HG02970 (cell line): Measurements from ENCODE around the gene TMOD2.

Source experiments
- ATAC-seq: cut with Tn5 transposase; IDR thresholded peaks from one replicate; pipeline ENCODE4 v1.9.1; 2021; ENCODE audit warnings: mild to moderate bottlenecking, moderate library complexity, moderate number of reproducible peaks; ENCODE audit not compliant: unreplicated experiment, low FRiP score

The TMOD2 gene

DNA sequence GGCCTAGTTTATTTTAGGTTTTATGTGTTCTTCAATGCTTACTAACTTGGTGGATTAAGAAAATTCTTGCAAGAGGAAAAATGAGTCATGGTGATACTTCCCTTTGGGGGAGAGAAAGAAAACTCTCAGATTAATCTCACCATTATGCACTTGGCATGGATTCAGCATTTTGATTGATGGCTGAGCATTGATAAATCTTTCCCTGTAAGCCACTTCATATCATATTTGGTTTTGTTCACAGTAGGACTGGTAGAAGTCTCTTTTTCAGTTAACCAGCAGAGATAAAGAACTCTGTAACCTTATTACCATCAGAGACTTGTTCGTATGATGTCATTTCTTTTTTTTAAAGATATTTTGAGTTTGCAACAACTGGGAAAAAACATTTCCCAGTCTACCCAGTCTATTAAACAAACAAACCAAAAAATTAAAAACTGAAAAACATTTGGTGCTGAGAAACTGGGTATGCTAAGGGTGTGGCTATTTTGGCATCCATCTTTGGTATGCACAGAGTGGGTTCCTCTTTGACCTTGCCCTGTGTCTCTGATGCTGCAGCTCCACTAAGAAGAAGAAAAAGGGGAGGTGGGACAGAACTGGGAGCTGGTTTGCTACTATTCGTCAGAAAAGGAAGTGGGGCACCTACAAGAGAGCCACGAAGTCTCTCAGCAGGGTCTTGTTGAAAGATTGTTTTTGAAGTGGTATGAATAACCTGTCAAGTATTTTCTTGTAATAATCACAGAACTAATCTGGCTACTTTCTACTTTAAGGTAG lies 95.2 kb downstream of the TMOD2 start:
- ATAC-seq = no peak

DNA sequence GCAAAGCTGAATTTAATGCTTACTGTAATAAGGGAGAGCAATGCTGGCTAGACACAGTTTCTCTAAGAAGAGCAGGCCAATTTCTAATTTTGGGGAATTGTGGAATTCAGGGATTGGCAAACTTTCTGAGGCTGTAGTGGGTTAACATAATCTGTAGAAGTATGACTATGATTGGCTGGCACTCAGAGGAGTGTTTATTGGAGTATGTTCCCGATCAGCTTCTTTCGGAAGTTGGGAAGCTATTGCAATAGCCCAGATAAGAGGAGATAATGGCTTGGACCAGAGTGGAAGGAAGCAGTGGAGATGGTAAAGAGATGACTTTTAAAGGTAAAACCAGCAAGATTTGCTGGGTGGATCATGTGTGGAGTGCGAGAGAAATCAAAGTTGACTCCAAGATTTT lies 97.4 kb downstream of the TMOD2 start:
- ATAC-seq = no peak

DNA sequence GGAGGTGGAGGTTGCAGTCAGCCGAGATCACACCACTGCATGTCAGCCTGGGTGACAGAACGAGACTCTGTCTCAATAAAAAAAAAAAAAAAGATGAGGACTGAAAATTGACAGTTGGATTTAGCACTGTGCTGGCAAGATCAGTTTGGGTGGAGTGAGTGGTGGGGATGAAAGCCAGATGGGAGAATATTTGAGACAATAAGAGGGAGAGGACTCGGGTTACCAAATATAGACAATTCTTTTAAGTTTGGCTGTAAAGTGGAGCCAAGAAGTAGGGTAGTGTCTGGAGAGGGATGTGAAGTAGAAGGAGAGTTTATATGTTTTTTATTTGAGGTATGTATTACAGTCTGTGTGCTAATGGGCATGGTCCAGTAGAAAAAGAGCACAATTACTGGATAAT lies 98.5 kb downstream of the TMOD2 start:
- ATAC-seq = no peak

DNA sequence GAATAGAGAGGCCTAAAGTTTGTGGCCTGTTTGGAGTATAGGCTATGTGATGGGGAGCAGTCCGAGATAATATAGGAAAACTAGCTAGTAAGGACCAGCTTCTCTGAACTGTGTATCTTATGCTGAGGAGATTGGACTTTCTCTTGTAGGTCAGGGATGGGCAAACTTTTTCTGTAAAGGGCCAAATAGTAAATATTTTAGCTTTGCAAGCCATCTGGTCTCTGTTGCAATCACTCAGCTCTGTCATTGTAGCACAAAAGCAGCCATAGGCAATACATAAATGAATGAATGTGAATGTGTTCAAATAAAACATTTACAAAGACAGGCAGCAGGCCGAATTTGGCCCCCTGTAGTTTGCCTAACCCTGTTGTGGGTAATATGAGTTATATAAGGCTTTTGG lies 102.6 kb downstream of the TMOD2 start:
- ATAC-seq = no peak

DNA sequence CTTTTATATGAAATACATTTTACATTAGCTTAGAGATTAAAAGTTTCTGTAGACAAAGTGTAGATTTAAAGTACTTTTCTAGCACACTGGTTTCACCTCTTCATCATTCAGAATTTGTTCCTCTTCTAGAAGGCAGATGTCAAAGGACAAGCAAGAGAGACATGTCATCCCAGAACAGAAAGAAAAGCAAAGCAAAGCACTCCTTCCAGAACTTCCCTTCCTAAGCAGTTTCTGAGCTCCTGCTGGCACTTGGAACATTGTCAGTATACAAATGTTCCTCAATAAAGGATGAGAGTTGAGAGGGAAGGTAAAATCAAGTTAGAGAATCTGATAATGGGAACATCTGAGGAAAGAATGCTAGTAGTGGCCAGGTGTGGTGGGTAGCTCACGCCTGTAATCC lies 104.2 kb downstream of the TMOD2 start:
- ATAC-seq = no peak

DNA sequence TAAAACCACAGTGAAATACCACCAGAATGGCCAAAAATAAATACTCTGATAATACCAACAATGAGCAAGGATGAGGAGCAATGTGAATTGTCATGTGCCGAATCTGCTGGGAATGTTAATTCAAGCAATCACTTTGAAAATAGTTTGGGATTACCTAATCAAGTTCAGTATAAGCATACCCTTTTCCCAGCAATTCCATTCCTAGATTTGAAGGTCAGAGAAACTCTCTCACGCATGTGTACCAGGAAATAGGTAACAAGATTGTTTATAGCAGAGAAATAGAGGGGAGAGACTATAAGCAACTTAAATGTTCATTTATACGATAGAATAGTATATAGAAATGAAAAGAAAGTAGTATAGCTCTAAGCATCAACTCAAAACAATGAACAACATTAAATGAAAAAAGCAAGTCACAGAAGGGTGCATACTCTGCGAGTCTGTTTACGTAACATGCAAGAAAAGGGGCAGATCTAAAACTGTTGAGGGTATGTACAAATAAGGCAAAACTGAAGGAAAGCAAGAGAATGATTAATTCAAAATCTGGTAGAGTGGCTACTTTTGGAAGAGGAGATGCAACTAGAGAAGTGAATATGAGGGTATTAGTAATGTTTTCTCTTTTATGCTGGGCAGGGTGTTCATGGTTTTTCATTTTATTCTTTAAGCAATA lies 105.5 kb downstream of the TMOD2 start:
- no peak for ATAC-seq

DNA sequence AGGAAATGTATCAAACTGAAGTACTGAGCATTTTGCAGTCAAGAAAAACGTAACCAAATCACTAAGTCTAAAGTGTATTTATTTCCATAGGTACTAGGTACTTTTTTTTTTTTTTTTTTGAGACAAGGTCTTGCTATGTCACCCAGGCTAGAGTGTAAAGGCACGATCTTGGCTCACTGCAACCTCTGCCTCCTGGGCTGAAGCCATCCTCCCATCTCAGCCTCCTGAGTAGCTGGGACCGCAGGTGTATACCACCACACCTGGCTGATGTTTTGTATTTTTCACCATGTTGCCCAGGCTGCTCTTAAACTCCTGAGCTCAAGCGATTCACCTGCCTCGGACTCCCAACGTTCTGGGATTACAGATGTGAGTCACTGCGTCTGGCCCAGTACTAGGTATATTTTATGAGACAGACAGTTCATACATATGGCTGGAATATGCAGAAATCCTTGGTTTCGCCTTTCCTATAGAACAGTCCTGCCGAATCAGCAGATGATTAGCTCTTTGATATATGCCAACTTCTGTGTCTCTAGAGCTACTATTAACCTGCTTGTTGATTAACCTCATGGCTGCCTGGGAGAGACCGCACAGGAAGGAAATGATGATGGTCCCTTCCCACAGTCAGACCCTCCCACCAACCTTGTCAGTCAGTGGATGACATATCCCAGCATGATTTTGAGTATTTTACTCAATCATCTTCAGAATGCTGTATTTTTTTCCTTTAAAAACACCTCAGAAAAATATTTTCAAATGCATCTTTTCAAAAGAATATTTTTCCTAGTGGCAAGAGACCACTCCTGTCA lies 110.4 kb downstream of the TMOD2 start:
- ATAC-seq = no peak

DNA sequence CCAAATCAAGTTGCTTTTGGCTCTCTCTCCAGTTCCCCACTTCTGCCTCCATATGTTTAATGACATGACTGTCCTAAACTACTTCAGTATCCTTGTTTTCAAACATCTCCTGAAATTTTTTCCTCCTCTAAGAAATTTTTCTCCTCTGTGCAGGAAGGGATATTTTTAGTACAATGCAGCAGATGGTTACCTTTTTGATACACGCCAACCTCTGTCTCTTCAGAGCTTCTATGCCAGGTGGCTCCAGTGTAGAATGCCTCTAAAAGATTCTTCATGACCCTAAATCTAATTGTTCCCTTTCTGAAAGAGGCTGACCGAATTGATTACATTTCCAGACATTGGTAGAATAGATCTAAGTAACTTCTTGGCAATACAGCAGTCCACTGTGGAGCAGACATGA lies 111.7 kb downstream of the TMOD2 start:
- no peak for ATAC-seq

DNA sequence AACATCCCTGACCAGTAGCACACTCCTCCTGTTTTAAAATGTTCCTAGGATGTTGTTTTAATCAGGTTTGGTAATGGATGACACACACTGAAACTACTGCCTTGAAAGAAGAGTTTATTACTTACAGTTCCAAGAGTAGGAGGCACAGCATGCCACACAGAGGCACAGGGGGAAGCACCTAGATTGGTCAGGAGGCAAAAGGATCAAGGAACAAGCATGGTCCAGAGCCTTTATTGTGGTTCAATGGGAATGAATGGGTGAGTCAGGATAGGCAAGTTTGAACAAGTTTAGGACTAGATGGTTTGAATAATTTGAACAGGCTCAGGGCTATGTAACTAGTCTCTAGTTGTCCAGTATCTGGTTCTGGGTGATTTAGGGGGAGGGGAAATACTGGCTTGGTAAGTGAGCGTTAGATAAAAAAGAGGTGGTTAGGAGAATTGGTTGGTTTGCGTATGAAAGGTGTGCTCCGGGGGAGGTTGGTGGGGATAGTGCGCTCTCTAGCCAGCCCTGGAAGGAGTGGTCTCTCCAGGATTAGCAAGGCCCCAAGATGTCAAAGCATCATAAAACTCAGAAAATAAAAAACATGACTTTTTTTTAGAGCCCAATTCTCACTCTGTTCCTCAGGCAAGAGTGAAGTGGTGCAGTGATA lies 113.1 kb downstream of the TMOD2 start:
- ATAC-seq = no peak

DNA sequence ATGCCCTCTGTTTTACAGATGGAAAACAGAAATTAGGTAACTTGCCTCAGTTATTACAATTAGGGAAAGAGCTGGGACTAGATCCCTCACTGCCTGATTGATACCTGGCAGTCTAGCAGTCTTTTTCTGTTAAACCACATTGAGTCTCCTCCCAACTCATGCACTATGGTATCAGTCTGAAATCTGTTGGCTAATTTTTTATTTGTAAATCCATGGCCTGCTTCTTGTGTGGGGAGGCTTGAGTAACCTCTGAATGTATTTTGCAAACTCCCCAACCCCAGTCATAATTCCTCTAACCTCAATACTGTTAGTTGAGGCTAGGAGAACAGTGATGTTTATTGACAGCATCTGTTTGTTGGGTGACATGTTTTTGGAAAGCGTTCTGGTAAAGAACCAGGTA lies 113.9 kb downstream of the TMOD2 start:
- no peak for ATAC-seq
